GM23248 (cell line): ENCODE measurements around the gene KCND1. TPM values are rescaled to one million over a fixed set of nuclear protein-coding genes. Genes with fewer than 3 reads are reported as not detected.

Experiments
- DNase-seq: peaks from one replicate; pipeline ENCODE4 v3.0.0-alpha.2; 2015
- H2AFZ ChIP-seq: fragments of 200-600 bp; sonication (generic); 2 replicates; pipeline ENCODE4 v1.6.1; 2016; ENCODE audit warnings: antibody characterized with exemption
- H3F3A ChIP-seq: fragments of 200-600 bp; sonication (generic); 2 replicates; pipeline ENCODE4 v1.6.1; 2016; ENCODE audit warnings: mild to moderate bottlenecking, antibody characterized with exemption, mixed run types; ENCODE audit not compliant: insufficient read depth
- H3K27ac ChIP-seq: fragments of 200-600 bp; sonication (generic); 2 replicates; pipeline ENCODE4 v1.5.1; 2016; ENCODE audit warnings: mild to moderate bottlenecking
- H3K27me3 ChIP-seq: fragments of 200-600 bp; sonication (generic); replicated peaks from 2 replicates; pipeline ENCODE4 v1.6.1; 2016; ENCODE audit warnings: mild to moderate bottlenecking; ENCODE audit not compliant: insufficient read depth
- H3K36me3 ChIP-seq: fragments of 200-600 bp; sonication (generic); 2 replicates; pipeline ENCODE4 v1.6.1; 2016; ENCODE audit warnings: low read depth, mild to moderate bottlenecking
- H3K4me1 ChIP-seq: fragments of 200-600 bp; sonication (generic); 2 replicates; pipeline ENCODE4 v1.6.1; 2016; ENCODE audit warnings: mild to moderate bottlenecking; ENCODE audit not compliant: insufficient read depth
- H3K4me2 ChIP-seq: fragments of 200-600 bp; sonication (generic); one replicate; pipeline ENCODE4 v1.6.1; 2016; ENCODE audit warnings: mild to moderate bottlenecking; ENCODE audit not compliant: unreplicated experiment
- H3K4me3 ChIP-seq: fragments of 200-600 bp; sonication (generic); 2 replicates; pipeline ENCODE4 v1.5.1; 2016; ENCODE audit warnings: mild to moderate bottlenecking
- H3K79me2 ChIP-seq: fragments of 200-600 bp; sonication (generic); 2 replicates; pipeline ENCODE4 v1.6.1; 2016; ENCODE audit warnings: mild to moderate bottlenecking; ENCODE audit not compliant: insufficient read depth
- H3K9ac ChIP-seq: fragments of 200-600 bp; sonication (generic); 2 replicates; pipeline ENCODE4 v1.6.1; 2016; ENCODE audit warnings: mild to moderate bottlenecking
- H3K9me2 ChIP-seq: fragments of 200-600 bp; sonication (generic); 2 replicates; pipeline ENCODE4 v1.6.1; 2016; ENCODE audit warnings: mixed run types, mild to moderate bottlenecking, moderate library complexity; ENCODE audit not compliant: insufficient read depth
- H3K9me3 ChIP-seq: fragments of 200-600 bp; sonication (generic); one replicate; pipeline ENCODE4 v1.6.1; 2017; ENCODE audit warnings: low read depth
- H4K20me1 ChIP-seq: fragments of 200-600 bp; sonication (generic); 2 replicates; pipeline ENCODE4 v1.6.0; 2016; ENCODE audit not compliant: insufficient read depth
- EZH2 ChIP-seq: fragments of 200-600 bp; sonication (generic); IDR thresholded peaks from 2 replicates; pipeline ENCODE4 v1.6.1; 2018; ENCODE audit warnings: antibody characterized with exemption, mild to moderate bottlenecking; ENCODE audit not compliant: insufficient read depth, poor library complexity, severe bottlenecking
- EZH2phosphoT487 ChIP-seq: fragments of 200-600 bp; sonication (generic); IDR thresholded peaks from 2 replicates; pipeline ENCODE4 v1.6.1; 2018; ENCODE audit warnings: antibody characterized with exemption, moderate library complexity, mild to moderate bottlenecking, low read depth; ENCODE audit not compliant: insufficient read depth
- WGBS, 2 experiments: methylation state at CpG; one replicate each; pipeline ENCODE4 v1.1.6; 2015 to 2017; ENCODE audit warnings: low lambda C conversion rate in 2 of 2, low coverage in 1 of 2; ENCODE audit errors: missing lambda C conversion rate in 2 of 2; 5-methylcytosine and 5-hydroxymethylcytosine counted together
- in situ Hi-C: fragments of 300-500 bp; cut with MboI; formaldehyde crosslinking; loops from 2 replicates; pipeline ENCODE4 v1.15.0; 2020
- polyA plus RNA-seq: library from polyadenylated mRNA; unstranded; fragments of >200 nt; fragmentation: Nextera tagmentation; extraction: Ambion mirVana; gene quantifications from 2 replicates; pipeline ENCODE4 v1.2.1, GENCODE V29; 2016
- total RNA-seq: library from RNA; depleted of rRNA; stranded (reverse); fragments of >200 nt; shearing (Covaris generic); gene quantifications from 2 replicates; pipeline ENCODE4 v1.2.3, GENCODE V29; 2014

KCND1 gene
- total and polyA plus RNA-seq, 2 experiments from 2014 or later, result 0.65 to 0.69 TPM

DNA sequence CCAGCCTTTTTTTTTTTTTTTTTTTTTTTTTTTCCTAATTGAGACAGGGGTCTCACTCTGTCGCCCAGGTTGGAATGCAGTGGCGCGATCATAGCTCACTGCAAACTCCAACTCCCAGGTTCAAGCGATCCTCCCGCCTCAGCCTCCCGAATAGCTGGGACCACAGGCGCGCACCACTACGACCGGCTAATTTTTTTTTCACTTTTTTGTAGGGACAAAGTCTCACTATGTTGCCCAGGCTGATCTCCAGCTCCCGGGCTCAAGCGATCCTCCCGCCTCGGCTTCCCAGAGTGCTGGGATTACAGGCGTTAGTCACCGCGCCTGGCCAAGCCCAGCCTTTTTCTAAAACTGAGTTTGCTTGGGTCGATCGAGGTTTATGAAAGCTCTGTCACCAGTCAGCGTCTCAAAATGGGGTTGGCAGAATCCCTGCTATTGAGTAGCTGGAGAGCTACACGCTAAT lies 13.0 kb downstream of the KCND1 start:
- Histone ChIP-seq H3F3A (peaks cover 11% of the 10 kb centered on the region), H3K9me2 (no peaks in the 10 kb centered on the region), H3K27ac (peak overlapping the region; percentile 100), H3K9ac (peak overlapping the region; percentile 99), H3K4me2 (peak overlapping the region; percentile 96), H3K4me3 (peak overlapping the region; percentile 77), H3K9me3 (no peaks in the 10 kb centered on the region), H3K27me3 (no peaks in the 10 kb centered on the region), H4K20me1 (no peaks in the 10 kb centered on the region), H3K4me1 (peaks cover 15% of the 10 kb centered on the region; the same call in 1 of the 2 replicates), H2AFZ (peak overlapping the region; percentile 84), H3K79me2 (peaks cover 34% of the 10 kb centered on the region), H3K36me3 (no peaks in the 10 kb centered on the region)
- peak; percentile 86 for DNase-seq
- no peak for TF ChIP-seq EZH2
- TF ChIP-seq EZH2phosphoT487, result no peak
- in situ Hi-C loops, result no loop called here
- 1 to 2% methylated on average over 20 to 21 of the region's 21 CpGs for WGBS, 2 experiments

DNA sequence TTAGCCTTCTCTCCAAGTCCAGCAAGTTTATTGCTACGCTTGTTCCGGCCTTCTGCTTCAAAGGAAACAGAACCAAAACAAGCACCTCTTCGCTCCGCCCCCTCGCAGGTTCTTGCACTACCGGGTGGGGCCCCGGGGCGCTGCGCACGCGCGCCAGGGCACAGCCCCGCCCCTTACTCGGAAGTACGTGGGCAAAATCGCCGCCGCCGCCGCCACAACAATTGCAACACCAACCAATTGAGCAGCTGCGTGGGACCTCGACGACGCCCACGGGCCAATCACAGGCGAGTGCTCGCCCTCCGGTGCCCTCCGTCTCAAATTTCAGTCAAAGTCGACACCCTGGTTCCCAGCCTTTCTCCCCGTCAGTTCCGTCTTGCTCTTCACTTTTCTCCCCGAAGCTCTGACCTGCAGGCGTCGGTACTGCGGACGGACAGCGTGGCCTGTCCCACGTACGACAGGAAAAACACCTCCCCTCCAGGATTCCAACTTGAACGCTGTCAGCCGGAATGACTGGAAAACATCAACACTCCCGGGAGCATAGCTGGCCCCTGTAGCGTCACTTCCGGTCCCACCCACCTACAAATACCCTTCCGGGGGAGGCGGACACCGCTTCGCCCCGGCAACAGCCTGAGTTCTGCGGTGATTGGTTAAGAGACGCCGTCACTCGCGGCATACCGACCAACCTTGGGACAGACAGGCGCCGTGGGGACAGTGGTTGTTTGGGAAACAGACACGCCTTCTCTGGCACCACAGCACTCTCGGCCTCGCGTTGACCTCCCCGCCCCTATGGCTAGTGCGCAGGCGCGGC lies 13.6 kb downstream of the KCND1 start:
- TF ChIP-seq EZH2, result no peak
- TF ChIP-seq EZH2phosphoT487, result no peak
- H3K4me1 ChIP-seq, result peaks cover 15% of the 10 kb centered on the region; the same call in 1 of the 2 replicates
- no peaks in the 10 kb centered on the region for H3K9me2 ChIP-seq
- H3K4me2 ChIP-seq, result peak overlapping the region; percentile 96
- in situ Hi-C loops, result no loop called here
- no peaks in the 10 kb centered on the region for H3K9me3 ChIP-seq
- H3K9ac ChIP-seq, result peak overlapping the region; percentile 99
- H3F3A ChIP-seq, result peaks cover 11% of the 10 kb centered on the region
- no peaks in the 10 kb centered on the region for H4K20me1 ChIP-seq
- 0 out of 2 replicates have a peak overlapping the region, but pooled peaks have one; percentile 44 for H2AFZ ChIP-seq
- H3K36me3 ChIP-seq, result no peaks in the 10 kb centered on the region
- peak overlapping the region; percentile 100 for H3K27ac ChIP-seq
- DNase-seq, result peak; percentile 96
- peaks cover 41% of the 10 kb centered on the region for H3K79me2 ChIP-seq
- 1% methylated on average over 38 to 59 of the region's 66 CpGs for WGBS, 2 experiments
- peak overlapping the region; percentile 85 for H3K4me3 ChIP-seq
- no peaks in the 10 kb centered on the region for H3K27me3 ChIP-seq

DNA sequence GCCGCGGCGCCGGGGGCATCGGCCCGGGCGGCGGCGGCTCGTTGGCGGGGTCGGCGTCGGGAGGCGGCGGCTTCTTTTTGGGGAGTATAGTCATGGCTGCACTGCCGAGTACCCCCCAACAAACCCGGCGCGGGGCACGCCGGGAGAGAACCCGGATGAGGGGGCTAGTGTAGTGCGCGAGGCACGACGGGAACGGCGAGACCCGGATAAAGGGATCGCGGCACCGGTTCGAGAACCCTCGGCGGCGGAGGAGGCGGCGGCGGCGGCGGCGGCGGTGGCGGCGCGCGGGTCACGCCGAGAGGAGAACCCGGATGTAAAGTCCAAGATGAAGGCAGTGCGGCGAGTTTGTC lies 14.2 kb downstream of the KCND1 start, which contains the start of gene OTUD5:
Gene OTUD5 (minus strand): TSS at position 131 of the 350 bp plus-strand sequence. CDS start 37 bp downstream, at position 94.
- Histone ChIP-seq H4K20me1 (no peaks in the 10 kb centered on the region), H3K4me2 (peak within 1 kb of the TSS; percentile 96), H3K36me3 (no peaks in the 10 kb centered on the region), H3K79me2 (peaks cover 46% of the 10 kb centered on the region), H3K9ac (peak within 1 kb of the TSS; percentile 99), H3K4me1 (peaks cover 15% of the 10 kb centered on the region; the same call in 1 of the 2 replicates), H3K27ac (peak within 1 kb of the TSS; percentile 100), H3K9me2 (no peaks in the 10 kb centered on the region), H2AFZ (0 out of 2 replicates have a peak within 1 kb of the TSS, but pooled peaks have one; percentile 44), H3F3A (peaks cover 11% of the 10 kb centered on the region), H3K9me3 (no peaks in the 10 kb centered on the region), H3K27me3 (no peaks in the 10 kb centered on the region), H3K4me3 (peak within 1 kb of the TSS; percentile 85)
- 0 to 1% methylated on average over 5 to 15 of the region's 53 CpGs for WGBS, 2 experiments
- DNase-seq, result no peak
- in situ Hi-C loops, result no loop called here
- TF ChIP-seq EZH2phosphoT487, result no peak
- TF ChIP-seq EZH2, result no peak

DNA sequence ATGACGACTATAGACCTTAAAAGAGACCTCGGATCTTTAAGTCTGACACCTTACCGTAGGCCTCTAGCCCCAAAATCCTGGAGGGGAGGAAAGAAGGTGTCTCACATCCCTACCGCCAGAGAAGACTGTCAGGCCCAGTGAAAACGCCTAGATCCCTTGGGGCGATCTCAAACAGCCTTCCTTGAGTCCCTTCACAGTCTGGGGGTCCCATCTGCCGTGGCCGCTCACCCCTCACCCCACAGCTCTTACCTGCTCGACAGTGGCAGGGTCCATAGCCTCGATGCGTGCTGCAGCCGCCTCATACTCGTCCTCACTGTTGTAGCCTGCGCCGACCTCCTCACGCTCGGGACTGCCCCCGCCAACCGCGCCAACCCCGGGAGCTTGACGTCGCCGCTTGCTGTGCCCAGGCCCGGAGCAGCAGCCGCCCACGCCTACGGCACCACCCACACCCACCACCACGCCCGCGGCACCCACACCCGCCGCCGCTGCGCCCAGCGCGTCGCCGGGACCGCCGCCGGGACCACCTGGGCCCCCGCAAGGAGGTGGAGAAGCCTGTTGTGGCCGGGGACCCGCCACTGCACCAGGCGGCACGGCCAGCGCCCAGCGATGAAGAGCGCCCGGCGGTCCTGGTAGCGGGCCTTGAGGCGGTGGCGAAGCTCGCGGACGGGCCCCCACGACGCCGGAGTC lies 14.8 kb downstream of the KCND1 start:
- 0 to 3% methylated on average over 12 to 38 of the region's 61 CpGs for WGBS, 2 experiments
- Histone ChIP-seq H3F3A (peaks cover 11% of the 10 kb centered on the region), H3K27ac (peak overlapping the region; percentile 100), H3K79me2 (peaks cover 52% of the 10 kb centered on the region), H3K36me3 (no peaks in the 10 kb centered on the region), H2AFZ (no peak overlapping the region), H3K27me3 (no peaks in the 10 kb centered on the region), H4K20me1 (no peaks in the 10 kb centered on the region), H3K4me2 (peak overlapping the region; percentile 85), H3K9me3 (no peaks in the 10 kb centered on the region), H3K4me3 (peak overlapping the region; percentile 85), H3K4me1 (peaks cover 15% of the 10 kb centered on the region; the same call in 1 of the 2 replicates), H3K9me2 (no peaks in the 10 kb centered on the region), H3K9ac (peak overlapping the region; percentile 99)
- TF ChIP-seq EZH2phosphoT487, result no peak
- TF ChIP-seq EZH2, result no peak
- peak; percentile 48 for DNase-seq
- in situ Hi-C loops, result no loop called here
